M059J (cell line): ENCODE results near the gene MYADML2. TPM values are rescaled to one million over a fixed set of nuclear protein-coding genes. Genes with fewer than 3 reads are reported as not detected.

ENCODE experiments used
- DNase-seq: peaks from one replicate; pipeline ENCODE4 v3.0.0-alpha.2; 2012; ENCODE audit warnings: low read depth
- total RNA-seq: library from RNA; depleted of rRNA; stranded (reverse); fragments of >200 nt; shearing (Covaris generic); gene quantifications from 2 replicates; pipeline ENCODE4 v1.2.3, GENCODE V29; 2014

The MYADML2 gene
- total RNA-seq, 1 experiment from 2014 or later, result not detected

GRCh38 chr17:81940538-81941483 lies 6.2 kb downstream of the MYADML2 start:
- DNase-seq, result no peak

DNA sequence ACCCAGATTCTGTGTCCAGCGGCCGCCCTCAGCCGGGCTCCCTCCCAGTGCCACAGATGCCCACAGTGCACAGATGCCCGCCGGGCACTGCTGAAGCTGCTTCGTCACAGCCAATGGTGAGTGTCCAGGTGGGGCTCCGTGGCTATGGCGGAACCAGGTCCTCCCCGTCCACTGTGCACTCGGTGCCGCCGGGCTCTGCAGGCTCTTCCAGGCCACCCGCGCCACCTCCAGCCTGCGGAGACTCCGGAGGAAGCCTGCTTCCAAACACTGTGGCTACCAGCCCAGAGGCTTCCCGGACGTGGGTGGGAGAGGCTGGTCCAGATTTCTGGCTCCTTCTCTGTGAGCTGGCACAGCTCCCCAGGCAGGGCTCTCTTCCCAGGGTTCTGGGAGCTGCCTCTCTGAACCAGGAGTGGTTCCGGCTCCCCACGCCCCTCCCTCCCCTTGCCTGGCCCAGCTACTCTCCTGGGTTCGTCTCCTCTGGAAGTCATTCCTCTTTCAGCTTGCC lies 7.1 kb downstream of the MYADML2 start:
- no peak for DNase-seq

- DNase-seq, result no peak
Measured at GRCh38 chr17:81939218-81939617, 7.8 kb downstream of the MYADML2 start.

DNA sequence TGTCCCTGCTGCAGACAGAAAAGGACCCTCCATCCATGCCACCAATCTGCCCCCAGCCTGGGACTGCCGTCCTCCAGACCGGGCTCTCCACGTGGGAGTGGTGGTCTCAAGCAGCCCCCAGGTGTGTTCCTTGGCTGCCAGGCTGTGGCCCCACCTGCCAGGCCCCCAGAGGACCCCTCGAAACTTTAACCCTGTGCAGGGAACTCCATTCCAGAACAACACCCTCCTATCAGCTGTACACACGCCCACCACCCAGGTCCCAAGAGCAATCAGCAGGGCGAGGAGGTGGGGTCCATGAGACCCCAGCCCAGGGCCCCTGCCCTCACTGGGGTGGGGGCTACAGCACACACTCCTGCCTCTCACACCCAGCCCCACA lies 11.3 kb downstream of the MYADML2 start:
- no peak for DNase-seq

DNA sequence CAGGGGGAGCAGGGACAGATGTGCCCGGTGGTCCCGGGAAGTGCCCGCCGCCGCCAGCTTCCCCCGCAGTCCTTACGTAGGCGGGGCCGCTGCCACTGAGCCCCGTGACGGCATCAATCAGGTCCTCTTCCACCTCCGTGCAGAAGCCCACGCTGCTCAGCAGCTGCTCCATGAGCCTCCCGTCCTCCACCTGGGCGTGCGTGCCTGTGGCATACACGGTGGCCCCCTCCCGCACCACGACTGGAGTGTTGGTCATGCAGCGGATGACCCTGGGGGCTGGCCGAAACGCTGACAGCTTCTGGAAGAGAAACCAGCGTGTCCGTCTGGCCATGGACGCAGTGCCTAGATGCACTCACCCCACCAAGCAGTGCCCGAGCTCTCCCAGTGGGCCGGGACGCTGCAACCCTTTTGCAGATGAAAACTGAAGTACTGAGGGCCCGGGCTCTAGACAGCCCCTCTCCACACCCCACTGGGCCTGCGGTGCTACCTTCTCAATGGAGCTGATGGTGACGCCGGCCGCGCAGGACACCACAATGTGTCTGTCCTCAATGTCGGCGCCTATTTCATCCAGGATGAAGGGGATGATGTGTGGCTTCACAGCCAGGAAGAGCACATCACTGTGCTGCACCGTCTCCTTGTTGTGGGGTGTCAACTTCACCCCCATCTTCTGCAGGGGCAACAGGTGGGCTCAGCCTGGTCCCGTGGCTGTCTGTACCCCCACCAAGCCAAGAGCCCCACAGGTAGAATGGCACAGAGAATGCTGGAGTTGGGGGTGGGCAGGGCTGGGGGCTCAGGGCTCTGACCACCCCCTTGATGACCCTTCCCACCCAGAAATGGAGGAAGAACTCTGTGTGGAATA lies 12.0 kb downstream of the MYADML2 start:
- DNase-seq, result no peak

DNA sequence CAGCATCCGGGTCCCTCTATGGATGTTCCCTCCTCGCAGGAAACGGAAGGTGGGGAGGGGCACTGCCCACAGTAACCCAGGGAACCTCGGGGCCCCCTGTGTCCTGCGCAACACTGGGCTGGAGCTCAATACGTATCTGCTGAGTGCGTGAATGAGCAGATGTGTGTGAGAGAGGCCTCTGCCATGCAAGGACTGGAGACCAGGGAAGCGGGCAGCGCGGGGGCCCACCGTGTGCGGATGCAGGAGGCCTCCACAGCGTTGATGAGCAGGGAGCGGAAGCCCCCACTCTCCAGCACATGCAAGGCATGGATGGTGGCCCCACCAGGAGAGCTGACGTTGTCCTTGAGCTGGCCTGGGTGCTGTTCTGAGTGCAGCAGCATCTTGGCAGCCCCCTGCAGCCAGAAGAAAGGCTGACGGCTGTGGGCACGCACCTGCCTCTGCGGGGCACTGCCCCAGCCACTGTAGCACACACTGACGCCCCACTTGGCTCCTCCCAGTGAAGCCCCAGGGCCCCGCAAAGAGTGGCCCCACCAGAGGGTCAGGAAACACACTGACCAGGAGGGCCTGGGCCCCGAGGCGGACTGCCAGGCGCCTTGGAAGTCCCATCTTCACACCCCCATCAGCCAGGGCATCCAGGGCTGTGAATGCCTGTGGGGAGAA lies 12.8 kb downstream of the MYADML2 start:
- no peak for DNase-seq

GRCh38 chr17:81933178-81933699 lies 13.8 kb downstream of the MYADML2 start:
- no peak for DNase-seq

- no peak for DNase-seq
Measured at GRCh38 chr17:81932333-81932983, 14.6 kb downstream of the MYADML2 start.

- DNase-seq, result no peak
Measured at GRCh38 chr17:81931557-81932332, 15.3 kb downstream of the MYADML2 start.

GRCh38 chr17:81931189-81931556 lies 15.9 kb downstream of the MYADML2 start:
- DNase-seq, result no peak

DNA sequence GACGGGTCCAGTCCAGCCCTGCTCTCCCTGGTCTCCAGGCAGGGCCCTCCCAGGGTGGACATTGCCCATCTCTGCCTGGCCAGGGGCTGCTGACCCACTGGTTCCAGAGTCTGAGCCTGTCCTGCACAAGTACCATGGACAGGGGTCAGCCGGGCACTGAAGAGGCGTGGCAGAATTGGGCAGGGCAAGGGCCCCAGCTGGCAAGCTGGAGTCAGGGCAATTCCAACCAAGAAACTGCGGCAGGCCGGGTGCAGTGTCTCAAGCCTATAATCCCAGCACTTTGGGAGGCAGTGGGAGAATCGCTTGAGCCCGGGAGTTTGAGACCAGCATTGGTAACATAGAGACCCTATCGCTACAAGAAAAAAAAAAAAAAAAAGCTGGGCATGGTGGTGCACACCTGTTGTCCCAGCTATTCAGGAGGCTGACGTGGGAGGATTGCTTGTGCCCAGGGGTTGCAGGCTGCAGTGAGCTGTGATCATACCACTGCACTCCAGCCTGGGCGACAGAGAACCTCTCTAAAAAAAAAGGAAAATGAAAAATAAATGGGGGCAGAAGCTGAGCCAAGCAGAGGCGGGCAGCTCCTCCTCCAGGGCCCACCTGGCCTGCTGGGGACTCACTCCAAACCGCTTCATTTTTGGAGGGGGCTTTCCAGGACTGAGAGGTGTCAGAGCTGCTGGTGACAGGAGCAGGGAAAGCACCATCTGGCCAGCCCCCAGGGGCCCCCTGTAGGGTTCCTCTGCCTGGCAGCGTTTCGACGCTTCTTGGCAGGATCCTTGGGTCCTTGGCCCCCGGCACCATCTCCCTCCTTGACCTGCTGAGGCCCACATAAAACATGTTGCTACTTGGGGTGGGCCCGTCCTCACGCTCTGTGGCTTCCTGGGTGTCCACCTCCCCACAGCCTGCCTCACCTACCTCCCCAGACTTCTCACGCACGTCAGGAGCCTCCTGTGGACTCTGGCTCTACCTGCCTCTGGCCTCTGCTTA lies 16.6 kb downstream of the MYADML2 start:
- no peak for DNase-seq

DNA sequence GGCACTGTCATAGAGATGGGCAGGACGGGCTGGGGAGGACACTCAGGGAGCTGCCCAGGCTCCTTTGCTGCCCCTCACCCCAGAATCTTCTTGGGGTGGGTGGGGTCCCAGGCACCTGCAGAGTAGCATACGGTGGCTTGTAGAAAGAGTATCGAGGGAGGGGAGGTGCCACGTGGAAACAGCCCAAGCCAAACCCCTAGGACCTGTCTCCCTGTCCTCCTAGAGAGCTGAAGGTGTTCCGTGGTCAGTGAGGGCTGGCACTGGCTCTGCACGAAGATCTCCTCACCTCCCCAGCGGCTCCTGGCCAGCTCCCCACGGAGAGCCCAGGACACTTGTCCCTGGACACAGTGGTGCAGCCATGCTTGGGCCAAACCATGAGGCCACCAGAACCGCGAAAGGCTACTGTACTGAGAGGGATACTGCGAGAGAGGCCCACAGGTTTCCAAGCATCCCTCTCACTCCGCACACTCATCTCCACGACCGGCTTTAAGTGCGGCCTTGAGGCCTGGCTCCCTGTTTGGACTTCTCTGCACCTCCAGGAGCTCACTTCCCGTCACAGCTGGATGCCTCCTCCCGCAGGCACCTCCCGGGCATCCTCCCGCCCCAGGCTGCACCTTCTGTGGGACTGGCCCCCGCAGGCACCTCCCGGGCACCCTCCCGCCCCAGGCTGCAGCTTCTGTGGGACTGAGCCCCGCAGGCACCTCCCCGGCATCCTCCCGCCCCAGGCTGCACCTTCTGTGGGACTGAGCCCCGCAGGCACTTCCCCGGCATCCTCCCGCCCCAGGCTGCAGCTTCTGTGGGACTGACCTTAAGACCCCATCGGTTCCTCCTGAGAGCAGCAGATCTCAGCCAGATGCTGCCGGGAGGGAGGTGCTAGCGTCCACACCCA lies 17.5 kb downstream of the MYADML2 start:
- no peak for DNase-seq

- no peak for DNase-seq
Measured at GRCh38 chr17:81928544-81929252, 18.3 kb downstream of the MYADML2 start.

GRCh38 chr17:81927653-81928543 lies 19.1 kb downstream of the MYADML2 start, which contains the start of gene MAFG:
TSS of gene MAFG (minus strand) at chr17:81927735. CDS start at chr17:81923185, 4,550 bp downstream.
- peak; percentile 93 for DNase-seq

GRCh38 chr17:81927152-81927652 lies 19.8 kb downstream of the MYADML2 start:
- no peak for DNase-seq
